ENCODE measurements around the gene LIME1. TPM values are rescaled to one million over a fixed set of nuclear protein-coding genes. Genes with fewer than 3 reads are reported as not detected.

The LIME1 gene
- total and polyA plus RNA-seq, 4 donors: 21.2 to 69.0 (median 51.6) TPM

GRCh38 chr20:63711085-63711645 is 25.3 kb upstream of the LIME1 start:
- no peaks in the 10 kb centered on the region for H3K27me3 ChIP-seq (ENCODE audit: control insufficient read depth in 4 of 4, insufficient read depth in 4 of 4, low read length in 3 of 4)
- H3K4me1 ChIP-seq (ENCODE audit: control insufficient read depth in 4 of 4, insufficient read depth in 4 of 4, low read length in 3 of 4): peaks cover 5 to 24% (median 23%) of the 10 kb centered on the region in 4 donors
- no peak for DNase-seq (ENCODE audit: low spot score)
- no peak overlapping the region for H3K27ac ChIP-seq (ENCODE audit: low read depth in 1 of 2, low read length in 2 of 2)
- TF ChIP-seq MAX (IDR thresholded peaks at IDR 0.05) (no peak), RAD21 (IDR thresholded peaks at IDR 0.05) (no peak), EGR1 (IDR thresholded peaks at IDR 0.05; ENCODE audit: low read depth in 2 of 2) (no peak), REST (IDR thresholded peaks at IDR 0.05) (no peak), HNF4A (conservative IDR thresholded peaks at IDR 0.05) (no peak), FOXA1 (IDR thresholded peaks at IDR 0.05) (no peak), CTCF (IDR thresholded peaks at IDR 0.05; ENCODE audit: low read depth, low read length, missing input control) (no peak), RXRA (IDR thresholded peaks at IDR 0.05) (no peak), NR2F2 (IDR thresholded peaks at IDR 0.05) (no peak), SP1 (IDR thresholded peaks at IDR 0.05) (no peak), HNF4G (IDR thresholded peaks at IDR 0.05) (no peak), TAF1 (conservative IDR thresholded peaks at IDR 0.05) (no peak), JUND (IDR thresholded peaks at IDR 0.05) (no peak)
- no peak overlapping the region for H3K4me3 ChIP-seq (ENCODE audit: low read depth in 1 of 3, low read length in 3 of 3)
- no peak overlapping the region for H3K9ac ChIP-seq (ENCODE audit: low read depth in 1 of 2, low read length in 2 of 2)
- 86% methylated on average over 12 of the region's 12 CpGs for WGBS
- peaks cover 13 to 17% (median 14%) of the 10 kb centered on the region in 4 donors for H3K36me3 ChIP-seq (ENCODE audit: control insufficient read depth in 4 of 4, insufficient read depth in 3 of 4, low read depth in 1 of 4, low read length in 3 of 4)
- H3K9me3 ChIP-seq (ENCODE audit: control insufficient read depth in 4 of 4, low read length in 3 of 4): peaks cover 0 to 4% (median 0%) of the 10 kb centered on the region in 4 donors

GRCh38 chr20:63712191-63712590 is 24.3 kb upstream of the LIME1 start:
- H3K36me3 ChIP-seq (ENCODE audit: control insufficient read depth in 4 of 4, insufficient read depth in 3 of 4, low read depth in 1 of 4, low read length in 3 of 4): peaks cover 11 to 18% (median 13%) of the 10 kb centered on the region in 4 donors
- 100% methylated on average over 1 of the region's 1 CpG for WGBS

More at GRCh38 chr20:63712191-63712590, 24.3 kb upstream of the LIME1 start:
- no peak overlapping the region for H3K4me3 ChIP-seq (ENCODE audit: low read depth in 1 of 3, low read length in 3 of 3)
- peaks cover 0 to 4% (median 0%) of the 10 kb centered on the region in 4 donors for H3K9me3 ChIP-seq (ENCODE audit: control insufficient read depth in 4 of 4, low read length in 3 of 4)
- DNase-seq (ENCODE audit: low spot score): no peak
- H3K4me1 ChIP-seq (ENCODE audit: control insufficient read depth in 4 of 4, insufficient read depth in 4 of 4, low read length in 3 of 4): peaks cover 5 to 17% (median 13%) of the 10 kb centered on the region in 4 donors
- H3K27me3 ChIP-seq (ENCODE audit: control insufficient read depth in 4 of 4, insufficient read depth in 4 of 4, low read length in 3 of 4): no peaks in the 10 kb centered on the region
- H3K27ac ChIP-seq (ENCODE audit: low read depth in 1 of 2, low read length in 2 of 2): no peak overlapping the region
- H3K9ac ChIP-seq (ENCODE audit: low read depth in 1 of 2, low read length in 2 of 2): no peak overlapping the region
- no peak for TF ChIP-seq EGR1 (IDR thresholded peaks at IDR 0.05; ENCODE audit: low read depth in 2 of 2)
- TF ChIP-seq SP1 (IDR thresholded peaks at IDR 0.05): no peak
- TF ChIP-seq RAD21 (IDR thresholded peaks at IDR 0.05): no peak
- TF ChIP-seq FOXA2 (IDR thresholded peaks at IDR 0.05): no peak
- no peak for TF ChIP-seq RXRA (IDR thresholded peaks at IDR 0.05)
- TF ChIP-seq CTCF (IDR thresholded peaks at IDR 0.05; ENCODE audit: low read depth, low read length, missing input control): no peak
- TF ChIP-seq REST (IDR thresholded peaks at IDR 0.05): no peak
- TF ChIP-seq ZBTB33 (IDR thresholded peaks at IDR 0.05): no peak
- TF ChIP-seq HNF4G (IDR thresholded peaks at IDR 0.05): no peak
- no peak for TF ChIP-seq NR2F2 (IDR thresholded peaks at IDR 0.05)
- TF ChIP-seq TAF1 (conservative IDR thresholded peaks at IDR 0.05): no peak

Data from liver (tissue), 9 donors.